Endodermal cell (in vitro differentiated cells): Measurements from ENCODE around the gene KRTAP9-1. TPM values are rescaled to one million over a fixed set of nuclear protein-coding genes. Genes with fewer than 3 reads are reported as not detected.
"Not testable (repeated sequence)": the region's sequence is repeated elsewhere in the genome, so short reads cannot be mapped to it uniquely, and the experiment has no call there.

ENCODE experiments used
- DNase-seq: peaks from one replicate; pipeline ENCODE4 v3.0.0-alpha.2; 2017
- H3K27ac ChIP-seq: 2 replicates; pipeline ENCODE4 v1.5.1; 2013; ENCODE audit warnings: mild to moderate bottlenecking, low read depth, low read length, moderate library complexity
- H3K27me3 ChIP-seq: 2 replicates; pipeline ENCODE4 v1.6.1; 2013; ENCODE audit warnings: mild to moderate bottlenecking, low read length, moderate library complexity; ENCODE audit not compliant: insufficient read depth, control insufficient read depth, poor library complexity, severe bottlenecking
- H3K36me3 ChIP-seq: 2 replicates; pipeline ENCODE4 v1.7.0; 2013; ENCODE audit warnings: mild to moderate bottlenecking, low read length, moderate library complexity; ENCODE audit not compliant: control insufficient read depth, insufficient read depth
- H3K4me1 ChIP-seq: one replicate; pipeline ENCODE4 v1.7.0; 2013; ENCODE audit warnings: low read length; ENCODE audit not compliant: control insufficient read depth, insufficient read depth
- H3K4me3 ChIP-seq: 2 replicates; pipeline ENCODE4 v1.5.1; 2013; ENCODE audit warnings: mild to moderate bottlenecking, low read length, moderate library complexity
- H3K9ac ChIP-seq: 2 replicates; pipeline ENCODE4 v1.6.1; 2013; ENCODE audit warnings: mild to moderate bottlenecking, low read length, moderate library complexity; ENCODE audit not compliant: poor library complexity, severe bottlenecking; ENCODE audit errors: extremely low read depth
- H3K9me3 ChIP-seq: 2 replicates; pipeline ENCODE4 v1.6.1; 2013; ENCODE audit warnings: mild to moderate bottlenecking, low read length, moderate library complexity; ENCODE audit not compliant: control insufficient read depth
- H3K27ac Mint-ChIP-seq: 2 replicates; pipeline ENCODE4 v1.8.0; 2020; ENCODE audit warnings: mixed read lengths
- H3K27me3 Mint-ChIP-seq: 2 replicates; pipeline ENCODE4 v1.8.0; 2021; ENCODE audit warnings: mild to moderate bottlenecking, mixed read lengths; ENCODE audit not compliant: insufficient read depth
- H3K36me3 Mint-ChIP-seq: 2 replicates; pipeline ENCODE4 v1.8.0; 2020; ENCODE audit warnings: low read depth, mixed read lengths
- H3K4me1 Mint-ChIP-seq: 2 replicates; pipeline ENCODE4 v1.8.0; 2020; ENCODE audit warnings: mixed read lengths
- H3K4me3 Mint-ChIP-seq: 2 replicates; pipeline ENCODE4 v1.8.0; 2020; ENCODE audit warnings: mild to moderate bottlenecking, moderate library complexity, mixed read lengths
- H3K9me3 Mint-ChIP-seq: 2 replicates; pipeline ENCODE4 v1.8.0; 2020; ENCODE audit warnings: mild to moderate bottlenecking, mixed read lengths
- whole genome bisulfite sequencing, 2 experiments: methylation state at CpG; one replicate each; pipeline versions ENCODE4 v1.1.5 to v1.1.7; 2013; ENCODE audit warnings: missing lambda C conversion rate in 2 of 2, mixed read lengths in 1 of 2; ENCODE audit not compliant: insufficient coverage in 1 of 2, insufficient read length in 1 of 2; 5-methylcytosine and 5-hydroxymethylcytosine counted together
- total RNA-seq, 2 donors: library from RNA; stranded (reverse); fragmentation: NEBNext Ultra II Directional in 1 of 2; extraction: Animal tissue kit (Norgen Biotek cat#: 25700) in 1 of 2; gene quantifications; 2 replicates in 1 of 2; 3 replicates in 1 of 2; pipeline ENCODE4 v1.2.1, GENCODE V29; 2021
- TF ChIP-seq, protein P1 (sequence below): fragments of 200-600 bp; sonication (generic); conservative IDR thresholded peaks from 2 replicates; pipeline ENCODE4 v1.5.0; 2021; ENCODE audit warnings: antibody characterized with exemption, mild to moderate bottlenecking

The KRTAP9-1 gene
- total RNA-seq, 2 donors from 2014 or later = not detected

DNA sequence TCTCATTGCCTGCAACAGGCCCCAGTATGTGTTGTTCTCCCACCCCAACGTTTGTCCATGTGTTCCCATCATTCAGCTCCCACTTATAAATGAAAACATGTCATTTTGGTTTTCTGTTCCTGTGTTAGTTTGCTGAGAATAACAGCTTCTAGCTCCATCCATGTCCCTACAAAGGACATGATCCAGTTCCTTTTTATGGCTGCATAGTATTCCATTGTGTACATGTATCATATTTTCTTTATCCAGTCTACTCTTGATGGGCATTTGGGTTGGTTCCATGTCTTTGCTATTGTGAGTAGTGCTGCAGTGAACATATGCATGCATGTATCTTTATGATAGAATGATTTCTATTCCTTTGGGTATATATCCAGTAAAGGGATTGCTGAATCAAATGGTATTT lies 26.0 kb downstream of the KRTAP9-1 start:
- no peak overlapping the region for H3K4me3 ChIP-seq
- no peak overlapping the region for H3K4me3 Mint-ChIP-seq
- H3K36me3 ChIP-seq = no peaks in the 10 kb centered on the region
- H3K9me3 ChIP-seq = no peaks in the 10 kb centered on the region
- DNase-seq = no peak
- no peak overlapping the region for H3K27ac ChIP-seq
- no peaks in the 10 kb centered on the region for H3K27me3 ChIP-seq
- peaks cover 11% of the 10 kb centered on the region for H3K27me3 Mint-ChIP-seq
- peaks cover 8% of the 10 kb centered on the region for H3K9me3 Mint-ChIP-seq
- H3K4me1 ChIP-seq = no peaks in the 10 kb centered on the region
- no peaks in the 10 kb centered on the region for H3K4me1 Mint-ChIP-seq
- no peaks in the 10 kb centered on the region for H3K36me3 Mint-ChIP-seq
- WGBS, 2 experiments = 85 to 100% methylated on average over 1 of the region's 1 CpG
- H3K27ac Mint-ChIP-seq = no peak overlapping the region
- H3K9ac ChIP-seq = no peak overlapping the region
- TF ChIP-seq, protein P1, sequence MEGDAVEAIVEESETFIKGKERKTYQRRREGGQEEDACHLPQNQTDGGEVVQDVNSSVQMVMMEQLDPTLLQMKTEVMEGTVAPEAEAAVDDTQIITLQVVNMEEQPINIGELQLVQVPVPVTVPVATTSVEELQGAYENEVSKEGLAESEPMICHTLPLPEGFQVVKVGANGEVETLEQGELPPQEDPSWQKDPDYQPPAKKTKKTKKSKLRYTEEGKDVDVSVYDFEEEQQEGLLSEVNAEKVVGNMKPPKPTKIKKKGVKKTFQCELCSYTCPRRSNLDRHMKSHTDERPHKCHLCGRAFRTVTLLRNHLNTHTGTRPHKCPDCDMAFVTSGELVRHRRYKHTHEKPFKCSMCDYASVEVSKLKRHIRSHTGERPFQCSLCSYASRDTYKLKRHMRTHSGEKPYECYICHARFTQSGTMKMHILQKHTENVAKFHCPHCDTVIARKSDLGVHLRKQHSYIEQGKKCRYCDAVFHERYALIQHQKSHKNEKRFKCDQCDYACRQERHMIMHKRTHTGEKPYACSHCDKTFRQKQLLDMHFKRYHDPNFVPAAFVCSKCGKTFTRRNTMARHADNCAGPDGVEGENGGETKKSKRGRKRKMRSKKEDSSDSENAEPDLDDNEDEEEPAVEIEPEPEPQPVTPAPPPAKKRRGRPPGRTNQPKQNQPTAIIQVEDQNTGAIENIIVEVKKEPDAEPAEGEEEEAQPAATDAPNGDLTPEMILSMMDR = no peak

DNA sequence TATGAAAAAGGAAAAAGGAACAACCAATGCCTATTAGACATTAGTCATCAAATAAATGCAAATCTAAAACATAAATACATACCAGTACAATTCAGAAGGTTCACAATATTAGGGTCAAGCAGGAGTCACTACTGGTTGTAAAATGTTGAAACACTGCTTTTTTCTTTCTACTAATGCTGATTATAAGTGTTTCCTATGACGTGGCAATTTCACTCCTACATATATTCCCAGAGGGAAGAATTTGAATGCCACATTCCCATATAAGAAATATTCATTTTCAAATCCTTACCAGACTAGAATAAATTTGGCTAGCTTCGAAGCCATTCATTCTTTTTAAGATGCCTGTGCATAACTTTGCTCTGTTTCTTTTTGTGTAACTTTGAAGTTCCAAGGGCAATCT lies 34.1 kb downstream of the KRTAP9-1 start:
- no peak overlapping the region for H3K4me3 ChIP-seq
- H3K36me3 Mint-ChIP-seq = no peaks in the 10 kb centered on the region
- no peak overlapping the region for H3K27ac Mint-ChIP-seq
- WGBS, 2 experiments = 90 to 94% methylated on average over 2 of the region's 2 CpGs
- DNase-seq = no peak
- TF ChIP-seq, protein P1 = no peak
- peaks cover 4% of the 10 kb centered on the region for H3K4me1 Mint-ChIP-seq
- peaks cover 9% of the 10 kb centered on the region for H3K9me3 Mint-ChIP-seq
- H3K27me3 ChIP-seq = no peaks in the 10 kb centered on the region
- H3K27me3 Mint-ChIP-seq = peaks cover 18% of the 10 kb centered on the region
- H3K27ac ChIP-seq = no peak overlapping the region
- H3K9me3 ChIP-seq = no peaks in the 10 kb centered on the region
- H3K36me3 ChIP-seq = no peaks in the 10 kb centered on the region
- H3K4me1 ChIP-seq = no peaks in the 10 kb centered on the region
- no peak overlapping the region for H3K9ac ChIP-seq
- H3K4me3 Mint-ChIP-seq = no peak overlapping the region

DNA sequence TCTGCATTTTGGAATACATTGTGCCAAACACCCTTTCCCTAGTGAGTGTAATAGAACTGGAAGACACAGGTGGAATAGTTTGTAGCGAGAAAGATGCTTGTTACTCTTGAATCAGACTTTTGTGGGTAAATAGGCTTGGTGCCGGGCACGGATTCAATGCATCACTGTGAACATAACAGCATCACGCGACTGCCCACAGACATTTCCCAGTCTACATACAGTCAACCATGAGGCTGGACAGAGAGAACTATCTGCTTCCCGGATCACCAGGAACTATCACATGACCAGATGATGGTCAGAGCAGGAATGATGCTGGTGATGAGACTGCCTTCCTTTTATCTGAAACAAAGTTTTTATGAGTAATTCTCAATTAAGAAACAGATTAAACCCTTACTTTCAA lies 36.4 kb downstream of the KRTAP9-1 start:
- no peaks in the 10 kb centered on the region for H3K4me1 ChIP-seq
- Mint-ChIP-seq H3K27ac (no peak overlapping the region), H3K4me1 (peaks cover 4% of the 10 kb centered on the region), H3K27me3 (peaks cover 5% of the 10 kb centered on the region), H3K9me3 (no peaks in the 10 kb centered on the region), H3K36me3 (no peaks in the 10 kb centered on the region), H3K4me3 (no peak overlapping the region)
- no peak overlapping the region for H3K4me3 ChIP-seq
- TF ChIP-seq, protein P1 = no peak
- no peaks in the 10 kb centered on the region for H3K27me3 ChIP-seq
- H3K36me3 ChIP-seq = no peaks in the 10 kb centered on the region
- H3K9ac ChIP-seq = no peak overlapping the region
- DNase-seq = no peak
- H3K9me3 ChIP-seq = no peaks in the 10 kb centered on the region
- 95 to 96% methylated on average over 3 to 6 of the region's 6 CpGs for WGBS, 2 experiments
- H3K27ac ChIP-seq = no peak overlapping the region

DNA sequence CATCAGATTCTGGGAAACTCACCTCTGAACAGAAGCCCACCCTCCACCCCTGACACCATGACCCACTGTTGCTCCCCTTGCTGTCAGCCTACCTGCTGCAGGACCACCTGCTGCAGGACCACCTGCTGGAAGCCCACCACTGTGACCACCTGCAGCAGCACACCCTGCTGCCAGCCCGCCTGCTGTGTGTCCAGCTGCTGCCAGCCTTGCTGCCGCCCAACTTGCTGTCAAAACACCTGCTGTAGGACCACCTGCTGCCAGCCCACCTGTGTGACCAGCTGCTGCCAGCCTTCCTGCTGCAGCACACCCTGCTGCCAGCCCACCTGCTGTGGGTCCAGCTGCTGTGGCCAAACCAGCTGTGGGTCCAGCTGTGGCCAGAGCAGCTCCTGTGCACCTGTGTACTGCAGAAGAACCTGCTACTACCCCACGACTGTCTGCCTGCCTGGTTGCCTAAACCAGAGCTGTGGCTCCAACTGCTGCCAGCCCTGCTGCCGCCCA lies 37.0 kb downstream of the KRTAP9-1 start, which contains the start of gene KRTAP9-2:
Gene KRTAP9-2, plus strand, starts transcription at position 51 of the 498 bp plus-strand sequence. Its CDS starts 7 bp downstream, at position 58.
- not testable (repeated sequence) for H3K4me3 Mint-ChIP-seq, DNase-seq, H3K27me3 Mint-ChIP-seq, H3K9me3 ChIP-seq, H3K36me3 Mint-ChIP-seq, H3K27ac ChIP-seq, H3K9ac ChIP-seq, H3K9me3 Mint-ChIP-seq, H3K36me3 ChIP-seq, H3K4me1 ChIP-seq, H3K27me3 ChIP-seq, H3K4me3 ChIP-seq, H3K27ac Mint-ChIP-seq, H3K4me1 Mint-ChIP-seq
- WGBS, 2 experiments = 79 to 82% methylated on average over 2 of the region's 4 CpGs
